DMS 273 (cell line): ENCODE results near the gene ATP5MG.
"Not testable (repeated sequence)": the region's sequence is repeated elsewhere in the genome, so short reads cannot be mapped to it uniquely, and the experiment has no call there.

Experiments
- DNase-seq: peaks from one replicate; lab custom pipeline; 2025; ENCODE audit not compliant: unreplicated experiment; lab: John Stamatoyannopoulos, UW

The ATP5MG gene

DNA sequence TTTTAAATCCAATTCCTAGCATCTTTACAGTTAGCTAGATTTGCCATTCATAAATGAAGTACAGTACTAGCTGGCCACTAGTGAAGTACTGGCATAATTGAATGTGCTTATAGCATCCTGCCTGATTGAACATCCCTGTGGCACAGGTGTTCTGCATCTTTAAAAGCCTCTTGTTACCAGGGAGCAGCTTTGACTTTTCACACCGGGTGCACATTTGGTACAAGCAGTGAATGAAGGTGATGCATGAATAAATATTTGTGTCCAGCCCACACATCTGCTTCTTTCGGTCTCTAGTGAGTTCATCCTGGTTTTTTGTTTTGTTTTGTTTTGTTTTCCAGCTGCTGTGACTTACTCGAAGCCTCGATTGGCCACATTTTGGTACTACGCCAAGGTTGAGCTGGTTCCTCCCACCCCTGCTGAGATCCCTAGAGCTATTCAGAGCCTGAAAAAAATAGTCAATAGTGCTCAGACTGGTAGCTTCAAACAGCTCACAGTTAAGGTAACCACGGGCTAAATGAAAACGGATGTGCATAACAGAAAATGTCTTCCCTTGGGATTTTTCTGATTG lies 5.3 kb downstream of the ATP5MG start:
- DNase-seq: peak; percentile 4

DNA sequence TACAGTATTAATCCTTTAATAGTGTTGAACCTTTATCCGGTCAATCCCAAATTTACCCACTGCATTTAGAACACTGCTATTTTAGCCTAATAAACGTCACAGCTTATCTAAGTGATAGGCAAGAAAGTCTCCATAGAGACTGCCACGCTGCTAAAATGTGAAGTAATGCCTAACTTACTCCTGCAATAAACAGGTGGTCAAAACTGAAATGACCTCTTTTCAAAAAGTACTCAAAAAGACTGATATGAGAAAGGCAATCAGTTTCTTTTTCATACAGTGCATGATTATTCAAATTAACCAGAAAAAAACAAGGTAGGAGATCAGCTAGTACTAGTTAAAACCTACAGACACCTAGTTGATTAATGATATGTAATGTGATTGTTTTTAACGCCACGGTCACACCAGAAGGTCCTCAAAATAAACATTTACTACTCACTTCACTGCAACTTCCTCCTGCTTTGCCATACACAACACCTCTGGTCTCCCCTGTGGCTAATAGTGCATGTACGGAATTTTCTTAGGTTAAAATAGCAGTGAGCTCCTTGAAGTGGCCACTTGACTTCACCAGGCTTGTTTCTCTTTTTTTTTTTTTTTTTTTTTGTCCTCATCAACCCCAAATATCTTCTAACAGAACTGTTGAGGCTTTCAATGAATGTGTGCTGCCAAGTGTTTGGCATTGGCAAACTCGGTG lies 8.8 kb downstream of the ATP5MG start:
- DNase-seq: no peak

DNA sequence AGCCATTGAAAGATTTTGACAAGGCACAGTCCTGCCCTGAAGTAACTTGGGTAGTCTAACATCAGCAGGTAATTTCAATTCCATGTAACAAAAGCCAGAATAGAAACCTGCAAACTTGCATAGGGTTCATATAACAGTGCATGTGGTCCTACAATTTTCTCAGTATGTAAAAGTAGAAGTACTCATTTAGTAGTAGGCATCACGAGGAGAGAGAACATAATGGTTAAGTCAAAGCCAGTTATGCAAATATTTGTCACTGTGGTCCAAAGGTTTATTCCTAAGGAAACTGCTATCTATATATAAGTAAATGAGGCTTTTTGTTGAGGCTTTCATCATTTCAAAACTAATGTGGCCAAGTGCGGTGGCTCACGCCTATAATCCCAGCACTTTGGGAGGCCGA lies 10.1 kb downstream of the ATP5MG start:
- no peak for DNase-seq

- no peak for DNase-seq
Observed at GRCh38 chr11:118412921-118413320, 11.5 kb downstream of the ATP5MG start.

- no peak for DNase-seq
Observed at GRCh38 chr11:118415062-118415738, 13.8 kb downstream of the ATP5MG start.

GRCh38 chr11:118415739-118416068 lies 14.3 kb downstream of the ATP5MG start:
- peak; percentile 24 for DNase-seq

DNA sequence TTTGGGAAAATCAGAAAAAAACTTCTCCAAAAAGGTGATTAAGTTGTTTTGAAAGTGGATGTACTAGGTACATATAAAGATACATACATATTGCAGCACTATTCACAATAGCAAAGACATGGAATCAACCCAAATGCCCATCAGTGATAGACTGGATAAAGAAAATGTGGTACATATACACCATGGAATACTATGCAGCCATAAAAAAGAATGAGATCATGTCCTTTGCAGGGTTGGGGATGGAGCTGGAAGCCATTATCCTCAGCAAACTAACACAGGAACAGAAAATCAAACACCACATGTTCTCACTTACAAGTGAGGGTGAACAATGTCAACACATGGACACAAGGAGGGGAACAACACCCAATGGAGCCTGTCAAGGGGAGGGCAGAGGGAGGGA lies 15.5 kb downstream of the ATP5MG start:
- DNase-seq: not testable (repeated sequence)

DNA sequence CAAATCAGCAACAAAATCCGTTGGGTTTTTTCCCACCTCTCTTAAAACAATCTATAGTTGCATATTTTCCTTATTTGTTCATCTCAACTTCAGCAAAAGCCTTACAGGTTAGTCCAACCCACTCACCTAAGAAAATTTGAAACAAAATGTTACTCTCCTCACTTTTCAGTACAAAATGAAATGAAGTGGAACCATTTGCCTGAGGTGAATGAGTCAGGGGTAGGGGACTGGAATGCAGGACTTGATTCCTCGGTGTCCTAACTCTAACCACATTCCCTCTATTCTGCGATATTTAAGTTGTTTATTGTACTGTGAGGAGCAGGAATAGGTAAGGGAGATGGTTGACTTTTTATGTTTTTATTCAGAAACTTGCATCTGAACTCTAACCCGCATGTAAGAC lies 16.4 kb downstream of the ATP5MG start:
- DNase-seq: no peak

DNA sequence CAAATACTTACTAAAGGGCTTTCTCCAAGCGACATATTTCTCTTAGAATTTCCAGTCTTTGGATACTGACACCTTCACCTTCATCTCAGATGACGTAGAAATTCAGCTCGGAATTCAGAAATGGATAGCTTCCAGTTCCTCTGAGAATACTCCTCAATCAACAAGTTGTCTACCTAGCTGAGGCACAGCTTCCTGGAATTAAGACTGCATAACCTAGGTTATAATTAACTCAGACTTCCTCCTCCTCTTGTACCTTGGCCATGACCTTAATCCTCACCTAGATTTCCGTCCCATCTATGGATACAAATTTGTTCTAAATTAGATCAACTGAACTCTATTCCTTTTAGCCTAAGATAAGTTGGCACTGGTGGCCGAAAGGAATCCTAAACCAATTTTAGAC lies 17.4 kb downstream of the ATP5MG start:
- no peak for DNase-seq

GRCh38 chr11:118427707-118428106 lies 26.3 kb downstream of the ATP5MG start:
- no peak for DNase-seq

GRCh38 chr11:118430956-118431355 lies 29.6 kb downstream of the ATP5MG start:
- peak; percentile 12 for DNase-seq

GRCh38 chr11:118434123-118434552 lies 32.7 kb downstream of the ATP5MG start:
- DNase-seq: no peak

DNA sequence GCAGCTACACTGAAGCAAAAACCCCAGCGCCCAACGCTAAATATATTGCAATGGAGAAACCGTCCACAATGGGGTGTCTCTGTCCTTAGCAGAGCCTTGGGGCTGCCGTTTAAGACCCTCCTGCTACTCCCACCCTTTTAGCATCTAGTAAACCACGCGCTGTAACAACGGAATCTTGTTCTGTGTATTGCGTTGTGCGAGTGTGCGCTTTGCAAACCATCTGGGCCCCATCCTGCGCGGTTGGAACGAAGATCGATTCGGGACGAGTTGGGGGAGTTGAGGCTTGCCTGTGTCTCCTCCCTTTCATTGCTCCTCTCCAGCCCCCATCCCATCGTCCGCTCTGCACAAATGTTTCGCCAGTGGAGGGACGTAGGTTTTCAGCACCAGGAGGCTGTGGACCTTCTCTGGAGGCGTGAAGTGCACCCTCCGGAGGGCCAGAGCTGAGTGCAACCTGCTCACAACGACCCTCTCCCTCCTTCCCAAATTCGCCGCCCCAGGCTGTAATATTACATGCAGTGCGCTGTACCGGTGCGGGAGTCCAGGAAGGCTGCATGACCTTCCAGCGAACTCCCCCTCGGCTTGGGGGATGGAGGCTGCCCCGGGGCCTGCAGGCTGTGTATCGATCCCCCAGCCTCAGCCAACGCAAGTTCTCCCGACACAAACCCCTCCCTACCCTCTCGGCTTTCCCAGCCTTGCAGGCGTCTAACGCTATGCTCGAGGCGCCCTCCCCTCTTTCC lies 33.3 kb downstream of the ATP5MG start:
- peak; percentile 66 for DNase-seq

- DNase-seq: peak; percentile 88
Observed at GRCh38 chr11:118435290-118435892, 34.0 kb downstream of the ATP5MG start.

DNA sequence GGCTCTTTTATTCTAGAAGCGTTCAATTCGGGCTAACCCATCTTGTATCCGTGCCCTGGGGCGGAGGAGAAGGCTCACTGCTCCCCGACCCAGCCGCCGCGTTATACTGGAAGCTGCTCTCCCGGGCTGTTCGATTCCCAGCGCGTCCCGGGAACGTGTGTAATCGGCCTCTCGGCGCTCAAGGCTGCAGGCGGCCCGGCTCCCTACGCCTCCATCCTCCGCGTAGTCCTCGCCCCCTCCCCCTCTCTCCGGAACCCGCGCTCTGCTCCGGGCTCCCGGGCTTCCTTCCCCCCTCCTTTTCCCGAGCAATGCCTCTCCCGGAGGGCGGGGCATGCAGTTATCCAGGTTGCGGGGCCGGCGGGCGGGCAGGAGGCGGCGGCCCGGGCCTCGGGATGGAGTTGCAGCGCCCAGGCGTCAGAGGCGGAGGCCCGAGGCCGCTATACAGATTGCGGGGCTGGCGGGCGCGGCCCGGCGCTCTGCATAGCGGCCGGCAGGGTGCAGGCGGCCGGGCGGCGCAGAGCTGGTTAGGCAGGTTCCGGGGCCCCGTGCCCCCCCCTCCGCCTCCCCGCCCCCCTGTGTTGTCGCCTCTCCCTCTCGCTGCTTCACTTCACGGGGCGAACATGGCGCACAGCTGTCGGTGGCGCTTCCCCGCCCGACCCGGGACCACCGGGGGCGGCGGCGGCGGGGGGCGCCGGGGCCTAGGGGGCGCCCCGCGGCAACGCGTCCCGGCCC lies 34.7 kb downstream of the ATP5MG start, which contains the start of gene KMT2A:
KMT2A (plus strand) TSS at position 600 of the 732 bp plus-strand sequence; CDS start at position 621, 21 bp downstream.
- DNase-seq: peak; percentile 97

GRCh38 chr11:118436639-118437207 lies 35.3 kb downstream of the ATP5MG start:
- DNase-seq: peak; percentile 56

DNA sequence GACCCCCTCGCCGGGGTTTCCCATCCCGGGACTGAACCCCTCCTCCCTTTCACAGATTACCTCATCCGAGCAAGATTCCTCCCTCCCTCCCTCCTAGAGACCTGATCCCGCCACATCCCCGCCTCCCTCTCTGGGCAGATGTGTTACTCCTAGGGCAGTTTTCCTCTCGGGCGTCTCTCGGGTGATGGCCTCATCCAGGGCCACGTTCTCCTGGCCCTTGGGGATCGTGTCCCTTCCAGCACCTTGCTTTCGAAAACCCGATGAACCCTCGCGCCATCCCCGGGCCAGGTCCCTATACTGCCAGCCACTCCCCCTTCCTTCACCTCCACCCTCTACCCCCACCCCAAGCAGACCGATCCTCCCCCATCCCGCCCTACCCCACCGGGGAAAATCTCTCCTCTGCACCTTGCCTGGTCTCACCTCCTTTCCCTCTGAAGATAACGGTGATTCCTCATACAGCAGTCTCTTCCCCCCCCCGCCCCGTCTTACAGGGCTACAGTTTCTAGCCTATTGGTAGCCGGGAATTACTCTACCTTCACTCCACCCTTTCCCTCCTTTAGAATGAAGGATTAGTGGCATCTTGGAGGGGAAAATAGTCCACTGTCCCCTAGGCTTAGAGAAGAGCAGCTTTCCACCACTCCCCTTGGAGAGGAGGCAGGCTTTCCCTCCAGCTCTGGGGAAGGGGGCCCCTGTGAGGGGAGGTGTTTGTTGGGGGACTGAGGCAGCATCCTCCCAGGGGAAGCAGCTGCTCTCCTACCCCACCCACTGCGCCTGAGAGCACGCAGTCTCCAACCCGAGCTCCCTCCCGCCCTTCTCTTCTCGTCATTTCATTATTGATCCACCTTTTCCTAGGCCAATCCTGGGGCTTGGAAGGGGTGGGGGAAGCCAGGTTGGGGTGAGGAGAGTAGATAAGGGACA lies 36.1 kb downstream of the ATP5MG start:
- DNase-seq: peak; percentile 77

GRCh38 chr11:118438314-118438931 lies 37.0 kb downstream of the ATP5MG start:
- peak; percentile 24 for DNase-seq

GRCh38 chr11:118439646-118440045 lies 38.2 kb downstream of the ATP5MG start:
- no peak for DNase-seq
